Measurements from ENCODE around the gene DSTN. TPM values are rescaled to one million over a fixed set of nuclear protein-coding genes. Genes with fewer than 3 reads are reported as not detected.

Gene DSTN
- total and polyA plus RNA-seq, 10 donors: 62.0 to 157 (median 98.5) TPM

- Histone ChIP-seq H3K4me3 (no peak overlapping the region), H3K9me3 (no peaks in the 10 kb centered on the region), H3K27me3 (replicated peaks in 1 of 7) (no peaks in the 10 kb centered on the region), H3K27ac (no peak overlapping the region), H3K4me1 (peaks cover 0 to 17% (median 5%) of the 10 kb centered on the region in 6 donors), H3K36me3 (peaks cover 0 to 25% (median 0%) of the 10 kb centered on the region in 6 donors)
- intact Hi-C loops (cut with DNase I; ENCODE audit: low total_unique reads): no loop called here
- WGBS, 5 donors: 93 to 98% (median 94%) methylated on average over 1 of the region's 1 CpG
- no peak for TF ChIP-seq POLR2AphosphoS5 (IDR thresholded peaks at IDR 0.05)
- no peak for TF ChIP-seq POLR2A (IDR thresholded peaks at IDR 0.05)
- TF ChIP-seq CTCF (IDR thresholded peaks at IDR 0.05 in 8 of 11, conservative IDR thresholded peaks at IDR 0.05 in 3 of 11): no peak
- no peak for DNase-seq
Observed at GRCh38 chr20:17598013-17598550, 28.2 kb downstream of the DSTN start.

GRCh38 chr20:17601957-17602356 is 32.1 kb downstream of the DSTN start:
- no peaks in the 10 kb centered on the region for H3K27me3 ChIP-seq (replicated peaks in 1 of 7)
- TF ChIP-seq POLR2AphosphoS5 (IDR thresholded peaks at IDR 0.05): no peak
- no peak for TF ChIP-seq CTCF (IDR thresholded peaks at IDR 0.05 in 8 of 11, conservative IDR thresholded peaks at IDR 0.05 in 3 of 11)
- no peak for TF ChIP-seq POLR2A (IDR thresholded peaks at IDR 0.05)
- H3K27ac ChIP-seq: no peak overlapping the region
- H3K9me3 ChIP-seq: no peaks in the 10 kb centered on the region
- H3K4me3 ChIP-seq: no peak overlapping the region
- 72 to 76% (median 74%) methylated on average over 4 of the region's 4 CpGs for WGBS, 5 donors
- H3K36me3 ChIP-seq: peaks cover 0 to 60% (median 7%) of the 10 kb centered on the region in 6 donors
- no peak for DNase-seq
- intact Hi-C loops (cut with DNase I; ENCODE audit: low total_unique reads): no loop called here
- no peaks in the 10 kb centered on the region for H3K4me1 ChIP-seq

GRCh38 chr20:17602493-17602892 is 32.6 kb downstream of the DSTN start:
- H3K36me3 ChIP-seq: peaks cover 0 to 65% (median 7%) of the 10 kb centered on the region in 6 donors
- no peak overlapping the region for H3K4me3 ChIP-seq
- intact Hi-C loops (cut with DNase I; ENCODE audit: low total_unique reads): no loop called here
- H3K27ac ChIP-seq: no peak overlapping the region
- H3K4me1 ChIP-seq: no peaks in the 10 kb centered on the region
- WGBS, 5 donors: 94 to 96% (median 96%) methylated on average over 4 of the region's 4 CpGs
- no peaks in the 10 kb centered on the region for H3K27me3 ChIP-seq (replicated peaks in 1 of 7)
- H3K9me3 ChIP-seq: no peaks in the 10 kb centered on the region
- TF ChIP-seq CTCF (IDR thresholded peaks at IDR 0.05 in 8 of 11, conservative IDR thresholded peaks at IDR 0.05 in 3 of 11) (no peak), POLR2AphosphoS5 (IDR thresholded peaks at IDR 0.05) (no peak), POLR2A (IDR thresholded peaks at IDR 0.05) (no peak)
- no peak for DNase-seq

- DNase-seq: no peak
Observed at GRCh38 chr20:17605131-17605660, 35.3 kb downstream of the DSTN start.

More at GRCh38 chr20:17605131-17605660, 35.3 kb downstream of the DSTN start:
- 80 to 90% (median 86%) methylated on average over 5 of the region's 5 CpGs for WGBS, 5 donors
- H3K4me3 ChIP-seq: no peak overlapping the region
- no peaks in the 10 kb centered on the region for H3K9me3 ChIP-seq
- intact Hi-C loops (cut with DNase I; ENCODE audit: low total_unique reads): no loop called here
- H3K27me3 ChIP-seq (replicated peaks in 1 of 7): no peaks in the 10 kb centered on the region
- no peak overlapping the region for H3K27ac ChIP-seq
- no peak for TF ChIP-seq POLR2A (IDR thresholded peaks at IDR 0.05)
- no peak for TF ChIP-seq POLR2AphosphoS5 (IDR thresholded peaks at IDR 0.05)
- TF ChIP-seq CTCF (IDR thresholded peaks at IDR 0.05 in 8 of 11, conservative IDR thresholded peaks at IDR 0.05 in 3 of 11): no peak
- peaks cover 0 to 86% (median 7%) of the 10 kb centered on the region in 6 donors for H3K36me3 ChIP-seq
- peaks cover 0 to 9% (median 2%) of the 10 kb centered on the region in 6 donors for H3K4me1 ChIP-seq
